Breast epithelium (tissue), 3 donors: Measurements from ENCODE around the gene TWF2.

Experiments
- POLR2A ChIP-seq: fragments of 450-650 bp; IDR thresholded peaks from one replicate; pipeline ENCODE4 v1.6.1; 2016; ENCODE audit warnings: antibody characterized with exemption, mild to moderate bottlenecking, moderate library complexity
- POLR2AphosphoS5 ChIP-seq, 3 donors: sonication (generic); formaldehyde crosslinking; IDR thresholded peaks; one replicate each; pipeline ENCODE4 v1.6.1; 2017; ENCODE audit warnings: antibody characterized with exemption in 3 of 3
- TF ChIP-seq, protein P1 (sequence below), 3 donors: fragments of 450-650 bp; IDR thresholded peaks; one replicate each; pipeline ENCODE4 v1.5.1; 2016 to 2017; ENCODE audit warnings: antibody characterized with exemption in 3 of 3, mild to moderate bottlenecking in 3 of 3, moderate library complexity in 3 of 3

DNA sequence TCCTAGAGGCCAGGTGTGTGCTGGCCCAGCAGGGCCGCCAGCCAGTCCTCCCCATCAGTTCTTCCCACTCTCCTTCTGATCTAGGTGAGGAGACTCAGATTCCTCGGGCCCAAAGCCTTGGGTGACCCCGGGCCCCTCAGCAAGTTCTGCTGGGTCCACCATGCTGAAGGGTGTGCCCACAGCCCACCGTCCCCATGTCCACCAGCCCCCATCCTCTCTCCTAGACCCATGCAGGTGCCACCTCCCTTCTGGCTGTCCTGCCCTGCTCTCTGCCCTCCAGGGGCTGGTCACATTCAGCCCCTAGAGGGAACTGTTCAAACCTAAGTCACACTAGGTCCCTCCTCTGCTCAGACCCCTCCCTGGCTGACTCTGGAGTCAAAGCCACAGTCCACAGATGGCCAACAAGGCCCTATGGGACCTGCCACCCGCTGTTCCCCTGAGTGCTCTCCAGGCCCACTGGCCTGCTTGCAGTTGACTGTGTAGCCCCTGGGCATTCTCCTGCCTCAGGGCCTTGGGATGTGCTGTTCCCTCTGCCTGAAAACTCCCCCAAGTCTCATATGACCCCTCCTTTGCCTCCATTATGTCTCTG, 12.6 kb downstream of the TWF2 start:
- TF ChIP-seq, protein P1, sequence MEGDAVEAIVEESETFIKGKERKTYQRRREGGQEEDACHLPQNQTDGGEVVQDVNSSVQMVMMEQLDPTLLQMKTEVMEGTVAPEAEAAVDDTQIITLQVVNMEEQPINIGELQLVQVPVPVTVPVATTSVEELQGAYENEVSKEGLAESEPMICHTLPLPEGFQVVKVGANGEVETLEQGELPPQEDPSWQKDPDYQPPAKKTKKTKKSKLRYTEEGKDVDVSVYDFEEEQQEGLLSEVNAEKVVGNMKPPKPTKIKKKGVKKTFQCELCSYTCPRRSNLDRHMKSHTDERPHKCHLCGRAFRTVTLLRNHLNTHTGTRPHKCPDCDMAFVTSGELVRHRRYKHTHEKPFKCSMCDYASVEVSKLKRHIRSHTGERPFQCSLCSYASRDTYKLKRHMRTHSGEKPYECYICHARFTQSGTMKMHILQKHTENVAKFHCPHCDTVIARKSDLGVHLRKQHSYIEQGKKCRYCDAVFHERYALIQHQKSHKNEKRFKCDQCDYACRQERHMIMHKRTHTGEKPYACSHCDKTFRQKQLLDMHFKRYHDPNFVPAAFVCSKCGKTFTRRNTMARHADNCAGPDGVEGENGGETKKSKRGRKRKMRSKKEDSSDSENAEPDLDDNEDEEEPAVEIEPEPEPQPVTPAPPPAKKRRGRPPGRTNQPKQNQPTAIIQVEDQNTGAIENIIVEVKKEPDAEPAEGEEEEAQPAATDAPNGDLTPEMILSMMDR (IDR thresholded peaks at IDR 0.05) = no peak
- TF ChIP-seq POLR2AphosphoS5 (IDR thresholded peaks at IDR 0.05) = no peak
- TF ChIP-seq POLR2A = no peak
